Measurements from ENCODE around the gene CLDN16.

The CLDN16 gene

GRCh38 chr3:190449801-190450200 is 61.8 kb downstream of the CLDN16 start, which contains the start of gene TMEM207:
TMEM207 (minus strand) TSS chr3:190449901; CDS start chr3:190449809, 92 bp downstream.
- TF ChIP-seq CTCF (IDR thresholded peaks at IDR 0.05; ENCODE audit: low read depth, low read length), result no peak
- no peak for DNase-seq
- H3K36me3 ChIP-seq, result no peaks in the 10 kb centered on the region
- no peaks in the 10 kb centered on the region for H3K9me3 ChIP-seq (ENCODE audit: severe bottlenecking)
- no peaks in the 10 kb centered on the region for H3K27me3 ChIP-seq (ENCODE audit: insufficient read depth, low read depth, severe bottlenecking)
- no peak within 1 kb of the TSS for H3K27ac ChIP-seq
- no peak within 1 kb of the TSS for H3K4me3 ChIP-seq (ENCODE audit: low read depth, low read length)

GRCh38 chr3:190455828-190456227 is 67.9 kb downstream of the CLDN16 start:
- Histone ChIP-seq H3K9me3 (ENCODE audit: severe bottlenecking) (no peaks in the 10 kb centered on the region), H3K36me3 (no peaks in the 10 kb centered on the region), H3K27ac (no peak overlapping the region), H3K4me3 (ENCODE audit: low read depth, low read length) (no peak overlapping the region), H3K27me3 (ENCODE audit: insufficient read depth, low read depth, severe bottlenecking) (no peaks in the 10 kb centered on the region)
- DNase-seq, result no peak
- TF ChIP-seq CTCF (IDR thresholded peaks at IDR 0.05; ENCODE audit: low read depth, low read length), result no peak

GRCh38 chr3:190456770-190457169 is 68.8 kb downstream of the CLDN16 start:
- Histone ChIP-seq H3K9me3 (ENCODE audit: severe bottlenecking) (no peaks in the 10 kb centered on the region), H3K4me3 (ENCODE audit: low read depth, low read length) (no peak overlapping the region), H3K36me3 (no peaks in the 10 kb centered on the region), H3K27ac (no peak overlapping the region), H3K27me3 (ENCODE audit: insufficient read depth, low read depth, severe bottlenecking) (no peaks in the 10 kb centered on the region)
- DNase-seq, result no peak
- TF ChIP-seq CTCF (IDR thresholded peaks at IDR 0.05; ENCODE audit: low read depth, low read length), result no peak

- Histone ChIP-seq H3K36me3 (no peaks in the 10 kb centered on the region), H3K4me3 (ENCODE audit: low read depth, low read length) (no peak overlapping the region), H3K9me3 (ENCODE audit: severe bottlenecking) (no peaks in the 10 kb centered on the region), H3K27ac (no peak overlapping the region), H3K27me3 (ENCODE audit: insufficient read depth, low read depth, severe bottlenecking) (no peaks in the 10 kb centered on the region)
- no peak for DNase-seq
- TF ChIP-seq CTCF (IDR thresholded peaks at IDR 0.05; ENCODE audit: low read depth, low read length), result no peak
These were observed 70.1 kb downstream of the CLDN16 start for GRCh38 chr3:190458040-190458439.
